Mesendoderm (in vitro differentiated cells): Measurements from ENCODE around the gene ZNF19.

ENCODE experiments used
- DNase-seq: peaks from one replicate; pipeline ENCODE4 v3.0.0; 2013
- H2AK5ac ChIP-seq: 2 replicates; pipeline ENCODE4 v1.6.1; 2013; ENCODE audit warnings: low read length, inconsistent platforms
- H2BK120ac ChIP-seq: 2 replicates; pipeline ENCODE4 v1.6.1; 2013; ENCODE audit warnings: low read depth, mild to moderate bottlenecking, low read length, moderate library complexity, mixed read lengths
- H2BK15ac ChIP-seq: replicated peaks from 2 replicates; pipeline ENCODE4 v1.6.1; 2013; ENCODE audit warnings: low read depth, mild to moderate bottlenecking, moderate library complexity
- H2BK5ac ChIP-seq: 2 replicates; pipeline ENCODE4 v1.6.1; 2013; ENCODE audit warnings: low read length, inconsistent platforms
- H3K18ac ChIP-seq: 2 replicates; pipeline ENCODE4 v1.6.1; 2013; ENCODE audit warnings: mild to moderate bottlenecking, low read length, mixed read lengths
- H3K23ac ChIP-seq: one replicate; pipeline ENCODE4 v1.6.1; 2013; ENCODE audit warnings: low read length
- H3K27ac ChIP-seq: 2 replicates; pipeline ENCODE4 v1.5.1; 2013; ENCODE audit warnings: low read depth, mild to moderate bottlenecking, inconsistent platforms, low read length, moderate library complexity
- H3K27me3 ChIP-seq: 2 replicates; pipeline ENCODE4 v1.6.1; 2013; ENCODE audit warnings: low read length, control low read depth, mild to moderate bottlenecking, inconsistent platforms; ENCODE audit not compliant: insufficient read depth, poor library complexity
- H3K36me3 ChIP-seq: 2 replicates; pipeline ENCODE4 v1.6.1; 2013; ENCODE audit warnings: low read length, inconsistent platforms; ENCODE audit not compliant: control insufficient read depth, insufficient read depth
- H3K4ac ChIP-seq: one replicate; pipeline ENCODE4 v1.6.1; 2013; ENCODE audit warnings: low read depth, mild to moderate bottlenecking, low read length, moderate library complexity
- H3K4me1 ChIP-seq: 2 replicates; pipeline ENCODE4 v1.6.1; 2013; ENCODE audit warnings: low read depth, low read length, inconsistent platforms; ENCODE audit not compliant: control insufficient read depth
- H3K4me2 ChIP-seq: 2 replicates; pipeline ENCODE4 v1.6.1; 2013; ENCODE audit warnings: low read length
- H3K4me3 ChIP-seq: 2 replicates; pipeline ENCODE4 v1.5.1; 2013; ENCODE audit warnings: mild to moderate bottlenecking, low read length
- H3K56ac ChIP-seq: one replicate; pipeline ENCODE4 v1.6.1; 2013; ENCODE audit warnings: low read length
- H3K79me1 ChIP-seq: 2 replicates; pipeline ENCODE4 v1.6.1; 2013; ENCODE audit warnings: low read length, inconsistent platforms
- H3K79me2 ChIP-seq: 2 replicates; pipeline ENCODE4 v1.6.1; 2013; ENCODE audit warnings: mild to moderate bottlenecking, low read length; ENCODE audit not compliant: control insufficient read depth, insufficient read depth
- H3K9ac ChIP-seq: 2 replicates; pipeline ENCODE4 v1.6.1; 2013; ENCODE audit warnings: low read length, inconsistent platforms
- H4K5ac ChIP-seq: one replicate; pipeline ENCODE4 v1.6.1; 2013; ENCODE audit warnings: low read length
- H4K8ac ChIP-seq: one replicate; pipeline ENCODE4 v1.6.1; 2013; ENCODE audit warnings: low read depth, mild to moderate bottlenecking, control low read depth, low read length, moderate library complexity
- WGBS: extraction: QIAGEN DNeasy Blood & Tissue Kit; methylation state at CpG from one replicate; pipeline ENCODE4 v1.1.7; 2013; ENCODE audit warnings: low lambda C conversion rate, missing lambda C conversion rate; ENCODE audit not compliant: insufficient coverage; ENCODE audit errors: extremely low coverage; 5-methylcytosine and 5-hydroxymethylcytosine counted together

Gene ZNF19

DNA sequence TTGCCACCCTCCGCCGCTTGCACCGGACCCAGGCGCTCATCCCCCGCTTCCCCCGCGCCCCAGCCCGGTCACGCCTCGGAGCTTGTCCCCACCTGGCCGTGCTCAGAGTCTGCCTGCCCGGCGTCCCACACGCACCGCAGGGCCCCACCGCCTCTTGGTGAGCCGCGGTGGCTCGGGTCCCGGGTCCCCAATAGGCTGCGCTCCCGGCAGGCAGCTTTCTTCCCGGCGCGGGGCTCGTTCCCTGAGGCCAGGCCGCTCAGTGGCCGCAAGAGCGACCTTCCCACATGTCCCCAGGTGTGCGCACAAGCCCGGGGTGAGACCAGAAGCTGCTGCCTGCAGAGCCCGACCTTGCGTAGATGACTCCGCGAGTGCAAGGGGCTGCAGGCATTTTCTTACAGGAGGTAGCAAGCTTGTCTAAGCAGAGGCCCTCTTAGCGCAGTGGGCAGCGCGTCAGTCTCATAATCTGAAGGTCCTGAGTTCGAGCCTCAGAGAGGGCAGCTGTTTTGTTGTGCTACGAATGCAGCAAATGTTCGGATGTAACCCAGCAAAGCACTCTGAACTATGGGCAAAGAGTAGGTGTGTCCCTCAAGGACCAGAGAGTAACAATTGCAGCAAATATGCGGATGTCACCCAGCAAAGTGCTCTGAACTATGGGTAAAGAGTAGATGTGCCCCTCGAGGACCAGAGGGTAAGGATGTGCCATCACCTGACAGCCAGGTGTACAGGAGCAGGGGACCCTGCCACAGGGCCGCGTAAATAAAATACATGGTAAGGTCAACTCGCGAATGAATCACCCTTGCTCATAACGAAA, 62.9 kb downstream of the ZNF19 start:
- no peaks in the 10 kb centered on the region for H3K79me2 ChIP-seq
- DNase-seq, result peak; percentile 100
- H3K4me3 ChIP-seq, result peak overlapping the region; percentile 48

GRCh38 chr16:71425746-71426068, 63.4 kb downstream of the ZNF19 start:
- H3K18ac ChIP-seq, result no peak overlapping the region

More for the DNA sequence above, 62.9 kb downstream of the ZNF19 start:
- no peak overlapping the region for H2BK120ac ChIP-seq
- H4K5ac ChIP-seq, result no peak overlapping the region
- H3K36me3 ChIP-seq, result no peaks in the 10 kb centered on the region
- H3K79me1 ChIP-seq, result no peaks in the 10 kb centered on the region
- no CpG with 5 or more reads among the region's 48 CpGs for WGBS
- no peak overlapping the region for H3K4ac ChIP-seq
- H3K27me3 ChIP-seq, result no peaks in the 10 kb centered on the region
- no peak overlapping the region for H4K8ac ChIP-seq
- no peak overlapping the region for H3K23ac ChIP-seq
- H3K18ac ChIP-seq, result no peak overlapping the region
- peak overlapping the region; percentile 36 for H3K9ac ChIP-seq
- H2AK5ac ChIP-seq, result no peak overlapping the region
- no peak overlapping the region for H2BK15ac ChIP-seq
- H3K56ac ChIP-seq, result peak overlapping the region; percentile 78
- no peak overlapping the region for H3K27ac ChIP-seq
- H3K4me2 ChIP-seq, result peak overlapping the region; percentile 46
- no peaks in the 10 kb centered on the region for H3K4me1 ChIP-seq
- no peak overlapping the region for H2BK5ac ChIP-seq

GRCh38 chr16:71424626-71425025, 64.5 kb downstream of the ZNF19 start:
- Histone ChIP-seq H4K8ac (no peak overlapping the region), H3K4me2 (no peak overlapping the region), H2BK5ac (no peak overlapping the region), H2BK120ac (no peak overlapping the region), H3K23ac (no peak overlapping the region), H3K4me1 (no peaks in the 10 kb centered on the region), H3K79me1 (no peaks in the 10 kb centered on the region), H2BK15ac (no peak overlapping the region), H2AK5ac (no peak overlapping the region), H3K4ac (no peak overlapping the region), H3K27ac (no peak overlapping the region), H3K9ac (no peak overlapping the region), H3K36me3 (no peaks in the 10 kb centered on the region), H3K4me3 (no peak overlapping the region), H3K18ac (no peak overlapping the region), H4K5ac (no peak overlapping the region), H3K56ac (no peak overlapping the region), H3K27me3 (no peaks in the 10 kb centered on the region), H3K79me2 (no peaks in the 10 kb centered on the region)
- WGBS, result no CpG with 5 or more reads among the region's 6 CpGs
- DNase-seq, result no peak

More at GRCh38 chr16:71425746-71426068, 63.4 kb downstream of the ZNF19 start:
- H2BK15ac ChIP-seq, result no peak overlapping the region
- H3K27ac ChIP-seq, result no peak overlapping the region
- no peaks in the 10 kb centered on the region for H3K79me2 ChIP-seq
- H3K4me1 ChIP-seq, result no peaks in the 10 kb centered on the region
- H4K8ac ChIP-seq, result no peak overlapping the region
- WGBS, result no CpG with 5 or more reads among the region's 18 CpGs
- H3K79me1 ChIP-seq, result no peaks in the 10 kb centered on the region
- H2BK120ac ChIP-seq, result no peak overlapping the region
- no peak overlapping the region for H4K5ac ChIP-seq
- peak overlapping the region; percentile 48 for H3K4me3 ChIP-seq
- H3K4ac ChIP-seq, result no peak overlapping the region
- H2BK5ac ChIP-seq, result no peak overlapping the region
- no peak for DNase-seq
- H3K9ac ChIP-seq, result peak overlapping the region; percentile 36
- no peaks in the 10 kb centered on the region for H3K27me3 ChIP-seq
- peak overlapping the region; percentile 46 for H3K4me2 ChIP-seq
- no peaks in the 10 kb centered on the region for H3K36me3 ChIP-seq
- H3K23ac ChIP-seq, result no peak overlapping the region
- no peak overlapping the region for H2AK5ac ChIP-seq
- peak overlapping the region; percentile 78 for H3K56ac ChIP-seq

DNA sequence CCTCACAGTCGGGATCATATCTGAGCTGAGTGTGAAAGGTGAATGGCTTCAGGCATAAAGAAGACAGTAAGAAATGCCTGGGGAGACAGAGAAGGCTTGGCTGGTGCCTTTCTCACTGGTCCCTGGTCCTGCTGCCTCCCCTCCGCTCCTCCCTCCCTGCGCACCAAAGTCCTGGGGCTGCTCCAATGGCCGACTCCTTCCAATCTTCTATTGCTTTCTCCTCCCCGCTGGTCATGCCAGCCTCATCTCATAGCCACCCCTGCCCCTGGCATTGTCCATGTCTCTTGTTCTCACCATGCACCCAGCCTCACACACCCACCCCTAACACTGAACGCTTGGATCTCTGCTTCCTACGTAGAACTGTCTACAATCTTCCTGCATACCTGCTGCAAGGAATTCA, 65.3 kb downstream of the ZNF19 start:
- Histone ChIP-seq H3K27me3 (no peaks in the 10 kb centered on the region), H3K79me1 (no peaks in the 10 kb centered on the region), H3K79me2 (no peaks in the 10 kb centered on the region), H3K4ac (no peak overlapping the region), H2AK5ac (no peak overlapping the region), H2BK5ac (no peak overlapping the region), H3K23ac (no peak overlapping the region), H3K27ac (no peak overlapping the region), H3K56ac (no peak overlapping the region), H3K4me3 (no peak overlapping the region), H4K5ac (no peak overlapping the region), H3K4me2 (no peak overlapping the region), H2BK15ac (no peak overlapping the region), H3K18ac (no peak overlapping the region), H4K8ac (no peak overlapping the region), H2BK120ac (no peak overlapping the region), H3K36me3 (no peaks in the 10 kb centered on the region), H3K9ac (no peak overlapping the region), H3K4me1 (no peaks in the 10 kb centered on the region)
- WGBS, result no CpG with 5 or more reads among the region's 7 CpGs
- DNase-seq, result no peak
